MM.1S (cell line): Measurements from ENCODE around the gene MYO10.

Source experiments
- DNase-seq: peaks from one replicate; pipeline ENCODE4 v3.0.0-alpha.2; 2015
- H2AFZ ChIP-seq: fragments of 300-600 bp; sonication (generic); 2 replicates; pipeline ENCODE4 v1.6.0; 2016; ENCODE audit warnings: antibody characterized with exemption, low read length
- H3F3A ChIP-seq: fragments of 300-600 bp; sonication (generic); 2 replicates; pipeline ENCODE4 v1.6.1; 2016; ENCODE audit warnings: mild to moderate bottlenecking, antibody characterized with exemption, low read length, moderate library complexity, mixed read lengths; ENCODE audit not compliant: insufficient read depth
- H3K27ac ChIP-seq: fragments of 300-600 bp; sonication (generic); 2 replicates; pipeline ENCODE4 v1.5.1; 2016; ENCODE audit warnings: mild to moderate bottlenecking, low read length
- H3K27me3 ChIP-seq: fragments of 300-600 bp; sonication (generic); replicated peaks from 2 replicates; pipeline ENCODE4 v1.6.0; 2016; ENCODE audit warnings: low read length; ENCODE audit not compliant: insufficient read depth
- H3K36me3 ChIP-seq: fragments of 300-600 bp; sonication (generic); replicated peaks from 2 replicates; pipeline ENCODE4 v1.6.1; 2016; ENCODE audit warnings: mild to moderate bottlenecking, low read length, mixed read lengths; ENCODE audit not compliant: insufficient read depth
- H3K4me1 ChIP-seq: fragments of 300-600 bp; sonication (generic); 2 replicates; pipeline ENCODE4 v1.6.1; 2016; ENCODE audit warnings: low read length, mixed read lengths
- H3K4me2 ChIP-seq: fragments of 300-600 bp; sonication (generic); 2 replicates; pipeline ENCODE4 v1.6.0; 2016; ENCODE audit warnings: low read depth, low read length
- H3K4me3 ChIP-seq: fragments of 300-600 bp; sonication (generic); 2 replicates; pipeline ENCODE4 v1.5.1; 2016; ENCODE audit warnings: low read length, mixed read lengths
- H3K79me2 ChIP-seq: fragments of 300-600 bp; sonication (generic); 2 replicates; pipeline ENCODE4 v1.6.1; 2016; ENCODE audit warnings: mixed run types, low read length, mixed read lengths
- H3K9ac ChIP-seq: fragments of 300-600 bp; sonication (generic); 2 replicates; pipeline ENCODE4 v1.6.1; 2016; ENCODE audit warnings: low read length, mixed read lengths
- H3K9me2 ChIP-seq: fragments of 300-600 bp; sonication (generic); replicated peaks from 2 replicates; pipeline ENCODE4 v1.6.1; 2016; ENCODE audit warnings: mild to moderate bottlenecking, low read length, mixed read lengths; ENCODE audit not compliant: insufficient read depth
- H3K9me3 ChIP-seq: fragments of 300-600 bp; sonication (generic); replicated peaks from 2 replicates; pipeline ENCODE4 v1.6.1; 2016; ENCODE audit warnings: mild to moderate bottlenecking, low read length, mixed read lengths; ENCODE audit not compliant: insufficient read depth
- H4K20me1 ChIP-seq: fragments of 300-600 bp; sonication (generic); 2 replicates; pipeline ENCODE4 v1.6.1; 2016; ENCODE audit warnings: mild to moderate bottlenecking, low read length, moderate library complexity, mixed read lengths; ENCODE audit not compliant: insufficient read depth
- EZH2 ChIP-seq: fragments of 300-600 bp; sonication (generic); optimal IDR thresholded peaks from 2 replicates; pipeline ENCODE3; 2017; ENCODE audit warnings: low read depth, mild to moderate bottlenecking, antibody characterized with exemption, low read length, mixed read lengths
- EZH2phosphoT487 ChIP-seq: fragments of 300-600 bp; sonication (generic); IDR thresholded peaks from 2 replicates; pipeline ENCODE4 v1.6.1; 2018; ENCODE audit warnings: antibody characterized with exemption, low read length
- TF ChIP-seq, protein P1 (sequence below): fragments of 300-600 bp; sonication (generic); IDR thresholded peaks from 2 replicates; pipeline ENCODE4 v1.5.1; 2016; ENCODE audit warnings: antibody characterized with exemption, low read length, mixed read lengths

Gene MYO10

DNA sequence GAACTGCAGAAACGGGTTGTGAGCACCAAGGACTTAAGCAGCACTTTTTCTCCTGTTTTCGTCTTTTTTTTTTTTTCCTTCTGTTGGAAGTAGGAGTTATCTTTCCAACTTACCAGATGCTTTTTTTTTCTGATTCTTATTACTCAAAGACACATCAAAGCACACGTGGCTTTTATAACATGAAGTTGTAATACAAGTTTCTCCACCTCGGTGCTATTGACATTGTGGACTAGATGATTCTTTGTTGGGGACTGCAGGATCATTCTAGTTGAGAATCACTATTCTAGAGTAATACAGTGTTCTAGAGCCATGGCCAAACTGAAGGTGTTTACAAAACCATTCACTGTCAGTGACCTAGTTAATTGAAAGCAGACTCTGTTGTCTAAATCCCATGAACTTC lies 51.5 kb downstream of the MYO10 start:
- DNase-seq, result no peak
- Histone ChIP-seq H3K9ac (no peak overlapping the region), H3K9me3 (no peaks in the 10 kb centered on the region), H3K4me1 (no peaks in the 10 kb centered on the region), H3K36me3 (no peaks in the 10 kb centered on the region), H3F3A (no peaks in the 10 kb centered on the region), H3K4me2 (no peak overlapping the region), H3K9me2 (no peaks in the 10 kb centered on the region), H4K20me1 (no peaks in the 10 kb centered on the region), H3K27me3 (no peaks in the 10 kb centered on the region), H3K27ac (no peak overlapping the region), H3K79me2 (no peaks in the 10 kb centered on the region), H3K4me3 (no peak overlapping the region), H2AFZ (no peak overlapping the region)
- no peak for TF ChIP-seq EZH2phosphoT487
- TF ChIP-seq, protein P1, sequence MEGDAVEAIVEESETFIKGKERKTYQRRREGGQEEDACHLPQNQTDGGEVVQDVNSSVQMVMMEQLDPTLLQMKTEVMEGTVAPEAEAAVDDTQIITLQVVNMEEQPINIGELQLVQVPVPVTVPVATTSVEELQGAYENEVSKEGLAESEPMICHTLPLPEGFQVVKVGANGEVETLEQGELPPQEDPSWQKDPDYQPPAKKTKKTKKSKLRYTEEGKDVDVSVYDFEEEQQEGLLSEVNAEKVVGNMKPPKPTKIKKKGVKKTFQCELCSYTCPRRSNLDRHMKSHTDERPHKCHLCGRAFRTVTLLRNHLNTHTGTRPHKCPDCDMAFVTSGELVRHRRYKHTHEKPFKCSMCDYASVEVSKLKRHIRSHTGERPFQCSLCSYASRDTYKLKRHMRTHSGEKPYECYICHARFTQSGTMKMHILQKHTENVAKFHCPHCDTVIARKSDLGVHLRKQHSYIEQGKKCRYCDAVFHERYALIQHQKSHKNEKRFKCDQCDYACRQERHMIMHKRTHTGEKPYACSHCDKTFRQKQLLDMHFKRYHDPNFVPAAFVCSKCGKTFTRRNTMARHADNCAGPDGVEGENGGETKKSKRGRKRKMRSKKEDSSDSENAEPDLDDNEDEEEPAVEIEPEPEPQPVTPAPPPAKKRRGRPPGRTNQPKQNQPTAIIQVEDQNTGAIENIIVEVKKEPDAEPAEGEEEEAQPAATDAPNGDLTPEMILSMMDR, result no peak
- TF ChIP-seq EZH2, result no peak

DNA sequence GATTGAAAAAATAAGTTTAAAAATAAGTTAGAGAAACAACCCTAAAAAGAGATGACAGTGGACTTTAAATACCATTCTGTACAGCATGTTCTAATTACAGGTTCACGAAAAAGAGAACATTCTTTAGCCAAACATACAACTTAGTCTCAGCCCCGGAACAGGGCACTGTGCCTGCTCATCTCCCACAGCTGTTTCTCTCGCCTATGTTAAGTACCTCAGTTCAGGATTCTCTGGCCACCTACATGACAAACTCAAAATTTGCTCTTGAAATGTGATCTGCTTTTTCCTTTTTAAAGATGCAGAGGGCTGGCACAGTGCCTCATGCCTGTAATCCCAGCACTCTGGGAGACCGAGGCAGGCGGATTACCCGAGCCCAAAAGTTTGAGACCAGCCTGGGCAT lies 52.3 kb downstream of the MYO10 start:
- H3K27me3 ChIP-seq, result no peaks in the 10 kb centered on the region
- no peak overlapping the region for H3K4me3 ChIP-seq
- DNase-seq, result no peak
- no peaks in the 10 kb centered on the region for H3K9me3 ChIP-seq
- H2AFZ ChIP-seq, result no peak overlapping the region
- H3K9me2 ChIP-seq, result no peaks in the 10 kb centered on the region
- no peaks in the 10 kb centered on the region for H3K79me2 ChIP-seq
- H4K20me1 ChIP-seq, result no peaks in the 10 kb centered on the region
- H3K36me3 ChIP-seq, result no peaks in the 10 kb centered on the region
- no peak overlapping the region for H3K4me2 ChIP-seq
- no peak overlapping the region for H3K9ac ChIP-seq
- H3K4me1 ChIP-seq, result no peaks in the 10 kb centered on the region
- TF ChIP-seq EZH2phosphoT487, result no peak
- H3K27ac ChIP-seq, result no peak overlapping the region
- H3F3A ChIP-seq, result no peaks in the 10 kb centered on the region

DNA sequence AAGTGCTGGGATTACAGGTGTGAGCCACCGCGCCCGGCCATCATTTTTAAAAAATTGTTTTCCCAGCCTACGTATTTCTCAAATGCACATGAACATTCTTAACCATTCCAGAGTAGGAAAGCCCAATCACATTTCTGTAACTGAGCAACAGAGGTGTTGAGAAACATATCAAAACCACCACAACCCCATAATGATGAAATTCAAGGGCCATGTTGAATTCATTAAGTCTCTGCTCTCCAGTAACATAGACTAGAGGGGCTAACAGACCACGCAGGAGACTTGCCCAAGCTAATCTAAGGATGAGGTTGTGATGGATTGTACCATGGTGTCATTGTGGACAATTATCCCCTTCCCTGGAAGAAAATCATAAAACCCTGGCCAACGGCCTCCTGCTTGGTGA lies 52.9 kb downstream of the MYO10 start:
- H3K4me3 ChIP-seq, result no peak overlapping the region
- no peak overlapping the region for H3K9ac ChIP-seq
- H3K27me3 ChIP-seq, result no peaks in the 10 kb centered on the region
- no peak overlapping the region for H2AFZ ChIP-seq
- DNase-seq, result no peak
- no peaks in the 10 kb centered on the region for H3F3A ChIP-seq
- no peak overlapping the region for H3K27ac ChIP-seq
- H4K20me1 ChIP-seq, result no peaks in the 10 kb centered on the region
- H3K9me2 ChIP-seq, result no peaks in the 10 kb centered on the region
- H3K9me3 ChIP-seq, result no peaks in the 10 kb centered on the region
- H3K4me1 ChIP-seq, result no peaks in the 10 kb centered on the region
- no peaks in the 10 kb centered on the region for H3K79me2 ChIP-seq
- no peaks in the 10 kb centered on the region for H3K36me3 ChIP-seq
- no peak overlapping the region for H3K4me2 ChIP-seq
- TF ChIP-seq EZH2phosphoT487, result no peak
- TF ChIP-seq EZH2, result no peak
- TF ChIP-seq, protein P1, result no peak

DNA sequence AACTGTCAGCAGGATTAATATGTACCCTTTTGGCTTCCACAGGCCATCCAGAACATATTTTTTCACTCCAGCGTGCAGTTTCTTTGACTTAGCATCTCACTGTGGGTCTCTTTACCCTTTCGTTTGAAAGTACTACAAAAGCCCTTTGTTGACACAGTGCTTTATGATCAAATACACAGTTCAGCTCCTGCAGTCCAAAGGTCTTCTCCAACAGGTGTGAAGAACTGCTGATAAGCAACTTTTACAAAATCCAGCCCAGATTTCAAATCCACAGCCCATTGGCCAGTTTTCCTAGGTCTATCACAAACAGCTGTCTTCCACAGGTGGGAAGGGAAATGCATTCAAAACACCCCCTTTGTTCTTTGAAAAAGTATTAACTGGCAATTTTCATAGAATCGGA lies 54.8 kb downstream of the MYO10 start:
- Histone ChIP-seq H3K27me3 (no peaks in the 10 kb centered on the region), H3K4me2 (no peak overlapping the region), H3K4me3 (no peak overlapping the region), H3K27ac (no peak overlapping the region), H3F3A (no peaks in the 10 kb centered on the region), H3K9me3 (no peaks in the 10 kb centered on the region), H3K4me1 (no peaks in the 10 kb centered on the region), H4K20me1 (no peaks in the 10 kb centered on the region), H3K36me3 (no peaks in the 10 kb centered on the region), H3K79me2 (no peaks in the 10 kb centered on the region), H2AFZ (no peak overlapping the region), H3K9ac (no peak overlapping the region), H3K9me2 (no peaks in the 10 kb centered on the region)
- TF ChIP-seq EZH2phosphoT487 (no peak), EZH2 (no peak)
- TF ChIP-seq, protein P1, result no peak
- DNase-seq, result no peak
